Panc1 (cell line): Measurements from ENCODE around the gene MEIS1. TPM values are rescaled to one million over a fixed set of nuclear protein-coding genes. Genes with fewer than 3 reads are reported as not detected.

Experiments
- ATAC-seq: fragments of 200-7000 bp; cut with Tn5 transposase; 2 replicates; pipeline ENCODE4 v1.9.1; 2020; ENCODE audit warnings: mild to moderate bottlenecking, moderate library complexity
- BruUV-seq: library from RNA; stranded (reverse); fragments of 400-500 nt; replicated peaks from 2 replicates; lab custom pipeline; 2021; lab: Mats Ljungman, UMichigan
- CTCF ChIA-PET: fragments of 300-600 bp; sonication (Branson Sonifier 250); formaldehyde crosslinking; loops from one replicate; lab custom pipeline; 2022; ENCODE audit warnings: antibody characterized with exemption; lab: Charles Lee
- POLR2A ChIA-PET: fragments of 300-600 bp; sonication (Branson Sonifier 250); formaldehyde crosslinking; loops from one replicate; lab custom pipeline; 2022; ENCODE audit warnings: antibody characterized with exemption; lab: Charles Lee
- DNase-seq: peaks from one replicate; pipeline ENCODE4 v3.0.0-alpha.2; 2010; ENCODE audit warnings: low read depth, low spot score
- H3K27ac ChIP-seq: 2 replicates; pipeline ENCODE4 v1.5.1; 2011; ENCODE audit warnings: mild to moderate bottlenecking, low read length, inconsistent platforms
- H3K27me3 ChIP-seq: fragments of 200-500 bp; sonication (Bioruptor generic); 2 replicates; pipeline ENCODE4 v1.6.0; 2014; ENCODE audit warnings: low read length, inconsistent platforms; ENCODE audit not compliant: control insufficient read depth, insufficient read depth
- H3K36me3 ChIP-seq: fragments of 200-500 bp; sonication (Bioruptor generic); 2 replicates; pipeline ENCODE4 v1.5.1; 2014; ENCODE audit warnings: inconsistent platforms, mild to moderate bottlenecking, low read length, moderate library complexity; ENCODE audit not compliant: control insufficient read depth, insufficient read depth
- H3K4me1 ChIP-seq: 2 replicates; pipeline ENCODE4 v1.5.1; 2011; ENCODE audit warnings: inconsistent platforms, mild to moderate bottlenecking, low read length, moderate library complexity; ENCODE audit not compliant: control insufficient read depth, insufficient read depth
- H3K4me3 ChIP-seq, 2 experiments: 2 replicates each; pipeline ENCODE4 v1.5.1; 2011 to 2012; ENCODE audit warnings: low read depth in 2 of 2, low read length in 2 of 2, mild to moderate bottlenecking in 2 of 2, inconsistent platforms in 1 of 2, moderate library complexity in 1 of 2
- H3K9me3 ChIP-seq: fragments of 200-500 bp; sonication (Bioruptor generic); 2 replicates; pipeline ENCODE4 v1.5.1; 2014; ENCODE audit warnings: low read depth, mild to moderate bottlenecking, inconsistent platforms, low read length, moderate library complexity; ENCODE audit not compliant: control insufficient read depth, insufficient read depth
- CTCF ChIP-seq: fragments of 450-650 bp; IDR thresholded peaks from 2 replicates; pipeline ENCODE4 v1.5.1; 2017; ENCODE audit warnings: mild to moderate bottlenecking
- POLR2AphosphoS5 ChIP-seq: IDR thresholded peaks from 2 replicates; pipeline ENCODE4 v1.6.1; 2012; ENCODE audit warnings: mild to moderate bottlenecking, low read depth, low read length, moderate library complexity
- REST ChIP-seq, 2 experiments: IDR thresholded peaks; 2 replicates each; pipeline ENCODE4 v1.6.1; 2011 to 2012; ENCODE audit warnings: low read depth in 2 of 2, control low read depth in 1 of 2, low read length in 1 of 2, mild to moderate bottlenecking in 1 of 2, moderate library complexity in 1 of 2; ENCODE audit not compliant: insufficient read depth in 1 of 2
- SIN3A ChIP-seq: IDR thresholded peaks from 2 replicates; pipeline ENCODE4 v1.6.1; 2012; ENCODE audit warnings: low read depth, mild to moderate bottlenecking, low read length, moderate library complexity, borderline replicate concordance; ENCODE audit not compliant: insufficient read depth
- TCF7L2 ChIP-seq: IDR thresholded peaks from 2 replicates; pipeline ENCODE4 v1.6.1; 2011; ENCODE audit warnings: mild to moderate bottlenecking, low read depth, low read length, inconsistent platforms
- in situ Hi-C: cut with HindIII; loops from 2 replicates; pipeline ENCODE4 v1.10.0; 2016; ENCODE audit warnings: low sequenced_read_pairs, low pct_unique_long_range_greater_than_20kb
- intact Hi-C: fragments of 100-400 bp; cut with micrococcal nuclease; formaldehyde crosslinking; loops from one replicate; pipeline ENCODE4 v1.10.0; 2022; ENCODE audit not compliant: unreplicated experiment
- total RNA-seq: library from RNA; stranded (reverse); gene quantifications from one replicate; pipeline ENCODE4 v1.2.1, GENCODE V29; 2021; ENCODE audit not compliant: unreplicated experiment

The MEIS1 gene
- total RNA-seq, 1 experiment from 2014 or later = 2.0 TPM

GRCh38 chr2:66506265-66506664 is 71.3 kb downstream of the MEIS1 start:
- no peaks in the 10 kb centered on the region for H3K27me3 ChIP-seq
- no peak overlapping the region for H3K4me3 ChIP-seq
- ATAC-seq (no peak), DNase-seq (no peak)
- TF ChIP-seq TCF7L2 (no peak), CTCF (no peak)
- BruUV-seq = no TSS peak
- CTCF ChIA-PET = no interaction called here
- no peaks in the 10 kb centered on the region for H3K36me3 ChIP-seq
- in situ Hi-C loops = no loop called here
- H3K9me3 ChIP-seq = no peaks in the 10 kb centered on the region
- POLR2A ChIA-PET = no interaction called here
- H3K27ac ChIP-seq = no peak overlapping the region
- intact Hi-C loops = no loop called here
- H3K4me1 ChIP-seq = no peaks in the 10 kb centered on the region

GRCh38 chr2:66507673-66508201 is 72.8 kb downstream of the MEIS1 start:
- no peaks in the 10 kb centered on the region for H3K36me3 ChIP-seq
- TF ChIP-seq CTCF (no peak), POLR2AphosphoS5 (no peak), TCF7L2 (no peak), SIN3A (no peak), REST (IDR thresholded peaks at IDR 0.05; ENCODE audit: insufficient read depth in 1 of 2, low read depth in 2 of 2, low read length in 1 of 2) (no peak)
- H3K4me3 ChIP-seq = no peak overlapping the region
- no peak overlapping the region for H3K27ac ChIP-seq
- ChIA-PET CTCF (no interaction called here), POLR2A (no interaction called here)
- H3K4me1 ChIP-seq = no peaks in the 10 kb centered on the region
- no peaks in the 10 kb centered on the region for H3K9me3 ChIP-seq
- in situ Hi-C loops (no loop called here), intact Hi-C loops (no loop called here)
- no peaks in the 10 kb centered on the region for H3K27me3 ChIP-seq
- no TSS peak for BruUV-seq
- ATAC-seq (no peak), DNase-seq (no peak)
